Fibroblast of peridontal ligament (primary cell): ENCODE results near the gene CCDC159.
"Not testable (repeated sequence)": the region's sequence is repeated elsewhere in the genome, so short reads cannot be mapped to it uniquely, and the experiment has no call there.

Source experiments
- DNase-seq: peaks from one replicate; pipeline ENCODE4 v3.0.0-alpha.2; 2010; ENCODE audit errors: extremely low read depth

CCDC159 gene

GRCh38 chr19:11367528-11367927 lies 21.2 kb downstream of the CCDC159 start:
- DNase-seq = no peak

DNA sequence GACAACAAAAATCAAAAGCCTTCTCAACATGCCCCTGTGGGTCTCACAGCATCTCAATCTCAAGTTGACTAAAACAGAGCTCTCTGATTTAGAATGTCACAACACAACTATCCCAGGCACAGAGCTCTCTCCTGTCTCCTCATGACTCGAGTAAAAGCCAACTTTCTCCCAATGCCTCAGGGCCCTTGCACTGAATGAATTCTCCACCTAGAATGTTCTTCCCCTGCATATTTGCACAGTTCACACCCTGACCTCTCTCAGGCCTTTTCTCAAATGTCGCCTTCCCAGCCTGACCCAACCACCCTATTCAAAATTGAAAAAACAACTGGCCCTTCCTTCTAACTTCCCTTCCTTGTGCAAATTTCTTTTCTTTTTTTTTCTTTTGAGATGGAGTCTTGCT lies 24.4 kb downstream of the CCDC159 start:
- DNase-seq = no peak

GRCh38 chr19:11373166-11373884 lies 27.0 kb downstream of the CCDC159 start:
- no peak for DNase-seq

- DNase-seq = no peak
Measured at GRCh38 chr19:11373885-11374432, 27.6 kb downstream of the CCDC159 start.

- DNase-seq = peak; percentile 99
Measured at GRCh38 chr19:11374433-11375142, 28.3 kb downstream of the CCDC159 start, which contains the start of gene SWSAP1. Gene SWSAP1 (plus strand): TSS chr19:11374666. CDS start chr19:11374681, 15 bp downstream.

GRCh38 chr19:11375143-11375948 lies 29.0 kb downstream of the CCDC159 start:
- no peak for DNase-seq

- DNase-seq = peak; percentile 92
Measured at GRCh38 chr19:11377237-11377636, 30.9 kb downstream of the CCDC159 start.

GRCh38 chr19:11377756-11378155 lies 31.4 kb downstream of the CCDC159 start:
- no peak for DNase-seq

DNA sequence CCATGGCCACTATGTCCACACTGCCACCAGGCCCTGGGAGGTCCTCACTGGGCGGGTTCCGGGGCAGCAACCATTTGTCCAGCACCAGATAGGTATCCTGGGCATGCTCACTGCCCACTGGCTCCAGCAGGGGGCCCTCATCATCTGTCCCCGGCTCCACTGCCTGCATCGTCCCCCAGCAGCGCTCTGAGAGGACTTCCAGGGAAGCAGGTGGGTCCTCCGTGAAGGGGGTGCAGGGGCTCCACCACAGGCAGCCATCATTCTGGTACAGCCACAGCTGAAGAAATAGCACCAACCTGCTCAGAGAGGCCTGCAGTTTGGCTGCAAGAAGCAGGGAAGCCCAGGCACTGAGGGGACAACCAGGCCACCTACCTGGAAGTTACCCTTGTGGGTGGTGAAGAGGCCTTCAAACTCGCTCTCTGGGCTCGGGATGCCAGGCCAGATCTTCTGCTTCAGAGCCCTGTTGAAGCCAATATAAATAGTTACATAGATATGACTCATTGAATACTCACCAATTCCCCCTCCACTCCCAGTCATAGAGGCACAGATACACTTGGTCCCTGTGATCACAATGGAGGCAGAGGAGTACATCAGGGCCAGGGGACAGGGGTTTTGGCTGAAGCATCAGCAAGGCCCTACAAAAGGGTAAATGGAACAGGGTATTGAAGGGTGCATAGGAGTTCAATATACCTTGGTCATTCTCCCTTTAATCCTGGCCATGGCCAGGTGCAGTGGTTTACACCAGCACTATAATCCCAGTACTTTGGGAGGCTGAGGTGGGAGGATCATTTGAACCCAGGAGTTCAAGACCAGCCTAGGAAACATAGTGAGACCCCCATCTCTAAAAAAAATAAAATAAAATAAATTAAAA lies 32.2 kb downstream of the CCDC159 start:
- peak; percentile 73 for DNase-seq

- DNase-seq = not testable (repeated sequence)
Measured at GRCh38 chr19:11379269-11379845, 33.0 kb downstream of the CCDC159 start.

DNA sequence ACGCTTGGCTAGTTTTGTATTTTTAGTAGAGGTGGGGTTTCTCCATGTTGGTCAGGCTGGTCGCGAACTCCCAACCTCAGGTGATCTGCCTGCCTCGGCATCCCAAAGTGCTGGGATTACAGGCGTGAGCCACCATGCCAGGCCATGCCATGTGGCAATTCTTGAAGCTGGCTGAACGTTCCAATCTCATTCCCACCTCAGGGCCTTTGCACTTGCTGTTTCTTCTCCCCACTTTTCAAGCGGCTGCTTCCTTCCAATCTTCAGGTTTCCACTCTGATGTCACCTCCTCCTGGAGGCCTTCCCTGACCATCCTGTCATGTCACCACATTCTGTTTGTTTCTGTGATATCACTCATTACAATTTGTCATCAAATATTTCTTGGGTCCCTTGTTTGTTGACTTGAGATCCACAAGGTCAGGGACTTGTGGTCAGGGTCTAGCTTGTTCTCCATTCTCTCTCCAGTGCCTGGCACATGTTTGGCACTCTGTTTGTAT lies 33.6 kb downstream of the CCDC159 start:
- DNase-seq = no peak

DNA sequence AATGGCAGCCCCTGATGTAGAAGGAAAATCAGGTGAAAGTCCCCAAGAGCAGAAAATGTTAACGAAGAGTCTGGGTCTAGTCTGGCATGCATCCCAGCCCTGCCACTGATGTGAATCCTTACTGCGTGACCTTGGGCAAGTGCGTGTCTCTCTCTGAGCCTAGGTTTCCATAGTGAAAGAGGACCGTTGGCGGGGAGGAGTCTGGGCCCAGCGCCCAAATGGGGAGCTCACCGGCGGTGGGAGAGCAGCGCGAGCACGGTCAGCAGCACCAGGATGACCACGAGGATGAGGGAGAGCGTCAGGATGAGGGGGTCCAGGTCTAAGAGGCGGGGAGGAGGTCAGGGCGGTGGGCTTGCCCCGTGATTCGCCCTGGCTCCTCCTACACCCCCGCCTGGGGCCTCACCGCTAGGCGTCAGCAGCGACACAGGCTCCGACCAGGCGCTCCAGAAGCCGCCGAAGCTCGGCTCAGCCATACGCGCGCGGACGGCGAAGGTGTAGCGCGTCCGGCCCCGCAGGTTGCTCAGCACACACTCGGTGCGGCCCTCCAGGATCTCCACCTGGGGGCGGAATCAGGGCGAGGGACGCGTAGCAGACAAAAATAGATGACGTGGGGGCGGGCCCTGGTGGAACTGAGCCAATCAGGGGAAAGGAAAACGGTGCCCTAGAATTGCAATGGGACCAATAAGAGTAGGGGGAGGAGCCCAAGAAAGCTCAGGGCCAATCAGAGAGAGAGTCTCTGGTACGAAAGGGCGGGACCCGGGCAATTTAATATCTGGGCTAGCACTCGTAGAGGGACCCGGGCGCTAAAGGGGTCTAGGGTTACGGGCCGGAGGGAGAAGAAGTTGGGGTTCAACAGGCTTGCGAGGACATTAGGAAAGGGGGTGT lies 34.6 kb downstream of the CCDC159 start:
- peak; percentile 92 for DNase-seq

GRCh38 chr19:11382898-11383705 lies 36.8 kb downstream of the CCDC159 start:
- DNase-seq = no peak

GRCh38 chr19:11383706-11384048 lies 37.4 kb downstream of the CCDC159 start:
- DNase-seq = no peak

- no peak for DNase-seq
Measured at GRCh38 chr19:11384778-11385129, 38.4 kb downstream of the CCDC159 start.

DNA sequence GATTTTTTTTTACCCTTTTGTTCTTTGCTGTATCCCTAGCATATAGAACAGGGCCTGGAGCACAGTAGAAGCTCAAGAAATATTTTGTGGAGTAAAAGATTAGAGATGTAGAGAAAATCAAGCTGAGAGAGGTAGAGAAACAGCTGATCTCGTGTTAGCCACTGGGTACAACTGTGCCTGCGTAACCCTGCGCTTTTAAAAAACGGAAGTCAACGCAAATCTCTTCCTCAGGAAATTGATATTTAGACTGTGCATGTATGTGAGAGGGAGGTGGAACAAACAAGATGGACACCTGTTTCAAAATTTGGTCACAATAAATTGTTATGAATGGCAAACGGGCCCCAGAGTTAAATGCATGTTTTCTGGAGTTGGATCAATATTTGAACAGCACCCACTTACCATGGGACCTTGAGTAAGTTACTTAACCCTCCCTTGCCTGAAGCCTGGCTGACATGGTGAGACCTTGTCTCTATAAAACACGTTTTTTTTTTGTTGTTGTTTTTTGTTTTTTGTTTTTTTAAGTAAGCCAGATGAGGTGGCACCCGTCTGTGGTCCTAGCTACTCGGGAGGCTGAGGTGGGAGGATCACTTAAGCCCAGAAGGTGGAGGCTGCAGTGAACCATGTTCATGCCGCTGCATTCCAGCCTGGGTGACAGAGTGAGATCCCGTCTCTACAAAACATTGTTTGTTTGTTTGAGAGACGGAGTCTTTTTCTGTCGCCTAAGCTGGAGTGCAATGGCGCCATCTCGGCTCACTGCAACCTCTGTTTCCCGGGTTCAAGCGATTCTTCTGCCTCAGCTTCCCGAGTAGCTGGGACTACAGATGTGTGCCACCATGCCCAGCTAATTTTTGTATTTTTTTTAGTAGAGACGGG lies 41.1 kb downstream of the CCDC159 start:
- DNase-seq = no peak

GRCh38 chr19:11390359-11390758 lies 44.0 kb downstream of the CCDC159 start:
- DNase-seq = no peak
